Frontal cortex (tissue), 4 donors: ENCODE measurements around the gene STAG1. TPM values are rescaled to one million over a fixed set of nuclear protein-coding genes. Genes with fewer than 3 reads are reported as not detected.
"Not testable (repeated sequence)": the region's sequence is repeated elsewhere in the genome, so short reads cannot be mapped to it uniquely, and the experiment has no call there.

Experiments used
- DNase-seq, 2 donors: peaks; one replicate each; pipeline ENCODE4 v3.0.0; 2012; ENCODE audit warnings: low spot score in 2 of 2
- FAIRE-seq: peaks from 2 replicates; lab custom pipeline; 2012; peaks lifted over from hg19 to GRCh38; lab: Jason Lieb, UNC
- total RNA-seq: library from RNA; depleted of rRNA; stranded (reverse); fragments of >200 nt; gene quantifications from one replicate; pipeline ENCODE4 v1.2.3, GENCODE V29; 2014
- donor health status: control.
- donor health status: control.
- donor health status: control.

Gene STAG1
- total RNA-seq, 1 donor from 2014 or later: 92.5 TPM

- DNase-seq (no peak), FAIRE-seq (no peak)
Observed at GRCh38 chr3:136366289-136366688, 385.9 kb downstream of the STAG1 start.

GRCh38 chr3:136353461-136353860, 398.7 kb downstream of the STAG1 start:
- no peak for DNase-seq
- no peak for FAIRE-seq

- FAIRE-seq (no peak), DNase-seq (no peak)
Observed at GRCh38 chr3:136351905-136352304, 400.3 kb downstream of the STAG1 start.

GRCh38 chr3:136351351-136351750, 400.8 kb downstream of the STAG1 start:
- FAIRE-seq: no peak
- DNase-seq: no peak

- DNase-seq (no peak), FAIRE-seq (no peak)
Observed at GRCh38 chr3:136350557-136350956, 401.6 kb downstream of the STAG1 start.

- DNase-seq: no peak
- no peak for FAIRE-seq
Observed at GRCh38 chr3:136350132-136350531, 402.0 kb downstream of the STAG1 start.

- DNase-seq: no peak
- FAIRE-seq: no peak
Observed at GRCh38 chr3:136346486-136346885, 405.7 kb downstream of the STAG1 start.

- DNase-seq (peak in 1 of 2 donors; percentile 28), FAIRE-seq (no peak)
Observed at GRCh38 chr3:136343873-136344555, 408.2 kb downstream of the STAG1 start.

- no peak for FAIRE-seq
- DNase-seq: no peak
Observed at GRCh38 chr3:136343446-136343845, 408.7 kb downstream of the STAG1 start.

- FAIRE-seq (no peak), DNase-seq (no peak)
Observed at GRCh38 chr3:136336329-136337100, 415.7 kb downstream of the STAG1 start.

GRCh38 chr3:136334726-136335125, 417.5 kb downstream of the STAG1 start:
- FAIRE-seq, DNase-seq: not testable (repeated sequence)

- DNase-seq: no peak
- no peak for FAIRE-seq
Observed at GRCh38 chr3:136334209-136334608, 418.0 kb downstream of the STAG1 start.

GRCh38 chr3:136332776-136333175, 419.4 kb downstream of the STAG1 start:
- FAIRE-seq (no peak), DNase-seq (no peak)

- DNase-seq: no peak
- no peak for FAIRE-seq
Observed at GRCh38 chr3:136332302-136332701, 419.9 kb downstream of the STAG1 start.

GRCh38 chr3:136330900-136331299, 421.3 kb downstream of the STAG1 start:
- DNase-seq (no peak), FAIRE-seq (no peak)

- FAIRE-seq (no peak), DNase-seq (no peak)
Observed at GRCh38 chr3:136329593-136329992, 422.6 kb downstream of the STAG1 start.

- DNase-seq: no peak
- FAIRE-seq: no peak
Observed at GRCh38 chr3:136327671-136328070, 424.5 kb downstream of the STAG1 start.

GRCh38 chr3:136326316-136326715, 425.9 kb downstream of the STAG1 start:
- DNase-seq: no peak
- FAIRE-seq: no peak

- DNase-seq (no peak), FAIRE-seq (no peak)
Observed at GRCh38 chr3:136311968-136312367, 440.2 kb downstream of the STAG1 start.

- no peak for DNase-seq
- FAIRE-seq: no peak
Observed at GRCh38 chr3:136311261-136311660, 440.9 kb downstream of the STAG1 start.

GRCh38 chr3:136305879-136306278, 446.3 kb downstream of the STAG1 start:
- DNase-seq (no peak), FAIRE-seq (no peak)
